SIG-M5 treated with dmso at 0.1 percent for 504 hours (cell line): ENCODE measurements around the gene POLR3E.
A peak's percentile ranks its signal among the peaks of the same experiment; 100 is the strongest.
"Not testable (repeated sequence)": the region's sequence is repeated elsewhere in the genome, so short reads cannot be mapped to it uniquely, and the experiment has no call there.

Experiments used
- DNase-seq: peaks from one replicate; lab custom pipeline; 2025; ENCODE audit not compliant: unreplicated experiment; lab: John Stamatoyannopoulos, UW

POLR3E gene

GRCh38 chr16:22359679-22360078, 62.5 kb downstream of the POLR3E start:
- DNase-seq: no peak

GRCh38 chr16:22360963-22361659, 63.9 kb downstream of the POLR3E start:
- DNase-seq: no peak

- no peak for DNase-seq
These were observed 67.0 kb downstream of the POLR3E start for GRCh38 chr16:22364241-22364640.

- no peak for DNase-seq
These were observed 69.2 kb downstream of the POLR3E start for GRCh38 chr16:22366371-22366770.

- DNase-seq: no peak
These were observed 69.7 kb downstream of the POLR3E start for GRCh38 chr16:22366889-22367288.

GRCh38 chr16:22368200-22368826, 71.1 kb downstream of the POLR3E start:
- DNase-seq: not testable (repeated sequence)

GRCh38 chr16:22369221-22369811, 72.1 kb downstream of the POLR3E start:
- DNase-seq: peak; percentile 66

GRCh38 chr16:22370038-22370820, 73.0 kb downstream of the POLR3E start:
- no peak for DNase-seq

GRCh38 chr16:22372882-22373661, 75.9 kb downstream of the POLR3E start:
- no peak for DNase-seq

- DNase-seq: no peak
These were observed 76.6 kb downstream of the POLR3E start for GRCh38 chr16:22373662-22374310.

- peak; percentile 94 for DNase-seq
These were observed 77.3 kb downstream of the POLR3E start, which contains the start of gene CDR2 for GRCh38 chr16:22374311-22375116. Gene CDR2 (minus strand): TSS chr16:22374619. CDS start chr16:22374309, 310 bp downstream.

GRCh38 chr16:22375117-22375962, 78.1 kb downstream of the POLR3E start:
- no peak for DNase-seq

GRCh38 chr16:22375963-22376640, 78.9 kb downstream of the POLR3E start:
- no peak for DNase-seq

GRCh38 chr16:22379656-22380055, 82.4 kb downstream of the POLR3E start:
- DNase-seq: no peak

- DNase-seq: no peak
These were observed 83.3 kb downstream of the POLR3E start for GRCh38 chr16:22380529-22380928.

- no peak for DNase-seq
These were observed 84.2 kb downstream of the POLR3E start for GRCh38 chr16:22381392-22381791.

- no peak for DNase-seq
These were observed 86.6 kb downstream of the POLR3E start for GRCh38 chr16:22383827-22384226.
